ENCODE results near the gene INO80E. TPM values are rescaled to one million over a fixed set of nuclear protein-coding genes. Genes with fewer than 3 reads are reported as not detected.

The INO80E gene
- total and polyA plus RNA-seq, 4 donors, result 8.0 to 24.8 (median 17.2) TPM

- Histone ChIP-seq H3K36me3 (ENCODE audit: control insufficient read depth in 4 of 4, insufficient read depth in 3 of 4, low read depth in 1 of 4, low read length in 3 of 4) (peaks cover 38 to 94% (median 71%) of the 10 kb centered on the region in 4 donors), H3K4me1 (ENCODE audit: control insufficient read depth in 4 of 4, insufficient read depth in 4 of 4, low read length in 3 of 4) (no peaks in the 10 kb centered on the region), H3K27ac (ENCODE audit: low read depth in 1 of 2, low read length in 2 of 2) (no peak overlapping the region), H3K9ac (ENCODE audit: low read depth in 1 of 2, low read length in 2 of 2) (no peak overlapping the region), H3K27me3 (ENCODE audit: control insufficient read depth in 4 of 4, insufficient read depth in 4 of 4, low read length in 3 of 4) (no peaks in the 10 kb centered on the region), H3K9me3 (ENCODE audit: control insufficient read depth in 4 of 4, low read length in 3 of 4) (no peaks in the 10 kb centered on the region), H3K4me3 (ENCODE audit: low read depth in 1 of 3, low read length in 3 of 3) (no peak overlapping the region)
- 96% methylated on average over 6 of the region's 6 CpGs for WGBS
- no peak for DNase-seq (ENCODE audit: low spot score)
- no peak for TF ChIP-seq MAX (IDR thresholded peaks at IDR 0.05)
- no peak for TF ChIP-seq HNF4A (conservative IDR thresholded peaks at IDR 0.05)
- TF ChIP-seq JUND (IDR thresholded peaks at IDR 0.05), result no peak
- TF ChIP-seq ZBTB33 (IDR thresholded peaks at IDR 0.05), result no peak
- TF ChIP-seq CTCF (IDR thresholded peaks at IDR 0.05; ENCODE audit: low read depth, low read length, missing input control), result no peak
- no peak for TF ChIP-seq RXRA (IDR thresholded peaks at IDR 0.05)
- TF ChIP-seq EGR1 (IDR thresholded peaks at IDR 0.05; ENCODE audit: low read depth in 2 of 2), result no peak
- TF ChIP-seq TAF1 (conservative IDR thresholded peaks at IDR 0.05), result no peak
- TF ChIP-seq SP1 (IDR thresholded peaks at IDR 0.05), result no peak
- no peak for TF ChIP-seq FOXA2 (IDR thresholded peaks at IDR 0.05)
- no peak for TF ChIP-seq HNF4G (IDR thresholded peaks at IDR 0.05)
- no peak for TF ChIP-seq ATF3 (IDR thresholded peaks at IDR 0.05)
- TF ChIP-seq NR2F2 (IDR thresholded peaks at IDR 0.05), result no peak
- TF ChIP-seq FOXA1 (IDR thresholded peaks at IDR 0.05), result no peak
- no peak for TF ChIP-seq RAD21 (IDR thresholded peaks at IDR 0.05)
- TF ChIP-seq GABPA (IDR thresholded peaks at IDR 0.05 in 1 of 2, conservative IDR thresholded peaks at IDR 0.05 in 1 of 2), result no peak
- TF ChIP-seq YY1 (IDR thresholded peaks at IDR 0.05), result no peak
- no peak for TF ChIP-seq REST (IDR thresholded peaks at IDR 0.05)
These were observed 11.8 kb upstream of the INO80E start for GRCh38 chr16:29984137-29984763.

Data from liver (tissue), 9 donors.